Mucosa of stomach (tissue), 1 donor: ENCODE measurements around the gene SPECC1.

Experiments used
- H3K27me3 ChIP-seq: one replicate; pipeline ENCODE4 v1.7.0; 2013; ENCODE audit warnings: mild to moderate bottlenecking, low read length; ENCODE audit not compliant: control insufficient read depth, insufficient read depth
- H3K36me3 ChIP-seq: one replicate; pipeline ENCODE4 v1.7.0; 2013; ENCODE audit warnings: low read length; ENCODE audit not compliant: control insufficient read depth, insufficient read depth
- H3K4me1 ChIP-seq: one replicate; pipeline ENCODE4 v1.7.0; 2013; ENCODE audit warnings: mild to moderate bottlenecking, low read length; ENCODE audit not compliant: control insufficient read depth, insufficient read depth
- H3K4me3 ChIP-seq: one replicate; pipeline ENCODE4 v1.7.0; 2013; ENCODE audit warnings: low read length
- H3K9ac ChIP-seq: one replicate; pipeline ENCODE4 v1.7.0; 2013; ENCODE audit warnings: mild to moderate bottlenecking, low read length, moderate library complexity
- H3K9me3 ChIP-seq: one replicate; pipeline ENCODE4 v1.7.0; 2013; ENCODE audit warnings: mild to moderate bottlenecking, low read length, moderate library complexity; ENCODE audit not compliant: control insufficient read depth
- donor health status: Pancreatic carcinoma.

SPECC1 gene

GRCh38 chr17:20133517-20133916 is 124.4 kb downstream of the SPECC1 start:
- H3K36me3 ChIP-seq: no peaks in the 10 kb centered on the region
- H3K27me3 ChIP-seq: no peaks in the 10 kb centered on the region
- H3K9ac ChIP-seq: no peak overlapping the region
- H3K4me3 ChIP-seq: no peak overlapping the region
- no peaks in the 10 kb centered on the region for H3K4me1 ChIP-seq
- no peaks in the 10 kb centered on the region for H3K9me3 ChIP-seq

GRCh38 chr17:20141198-20141972 is 132.2 kb downstream of the SPECC1 start:
- Histone ChIP-seq H3K9ac (no peak overlapping the region), H3K27me3 (peaks cover 5% of the 10 kb centered on the region), H3K4me1 (no peaks in the 10 kb centered on the region), H3K9me3 (no peaks in the 10 kb centered on the region), H3K4me3 (no peak overlapping the region), H3K36me3 (no peaks in the 10 kb centered on the region)

GRCh38 chr17:20142268-20142667 is 133.1 kb downstream of the SPECC1 start:
- H3K4me1 ChIP-seq: no peaks in the 10 kb centered on the region
- H3K9me3 ChIP-seq: no peaks in the 10 kb centered on the region
- H3K4me3 ChIP-seq: no peak overlapping the region
- no peak overlapping the region for H3K9ac ChIP-seq
- H3K36me3 ChIP-seq: no peaks in the 10 kb centered on the region
- peaks cover 5% of the 10 kb centered on the region for H3K27me3 ChIP-seq

GRCh38 chr17:20143740-20144139 is 134.6 kb downstream of the SPECC1 start:
- H3K27me3 ChIP-seq: peaks cover 5% of the 10 kb centered on the region
- H3K9me3 ChIP-seq: no peaks in the 10 kb centered on the region
- H3K4me3 ChIP-seq: no peak overlapping the region
- H3K9ac ChIP-seq: no peak overlapping the region
- no peaks in the 10 kb centered on the region for H3K36me3 ChIP-seq
- no peaks in the 10 kb centered on the region for H3K4me1 ChIP-seq

GRCh38 chr17:20145567-20145966 is 136.4 kb downstream of the SPECC1 start:
- H3K27me3 ChIP-seq: peaks cover 5% of the 10 kb centered on the region
- H3K9ac ChIP-seq: no peak overlapping the region
- H3K4me1 ChIP-seq: no peaks in the 10 kb centered on the region
- no peaks in the 10 kb centered on the region for H3K36me3 ChIP-seq
- no peak overlapping the region for H3K4me3 ChIP-seq
- H3K9me3 ChIP-seq: no peaks in the 10 kb centered on the region

DNA sequence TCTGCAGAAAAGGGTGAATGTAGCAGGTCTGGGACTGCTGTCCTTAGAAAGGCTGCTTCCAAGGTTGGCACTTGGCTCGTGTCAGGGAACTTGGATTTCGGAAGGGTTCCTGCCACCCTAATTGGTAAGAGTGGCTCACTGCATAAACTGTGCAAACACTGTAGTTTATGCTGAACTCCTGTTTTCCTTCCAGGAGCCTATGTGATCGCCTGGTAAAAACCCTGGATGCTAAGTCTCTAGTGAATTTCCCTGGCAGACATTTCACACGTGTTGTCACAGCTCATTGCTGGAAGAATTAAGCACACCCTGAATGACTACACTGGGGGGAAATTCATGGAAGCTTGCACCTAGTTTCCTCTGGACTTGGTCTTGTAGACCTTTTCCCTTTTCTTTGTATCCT is 140.1 kb downstream of the SPECC1 start:
- Histone ChIP-seq H3K9ac (no peak overlapping the region), H3K36me3 (no peaks in the 10 kb centered on the region), H3K4me3 (no peak overlapping the region), H3K9me3 (no peaks in the 10 kb centered on the region), H3K4me1 (no peaks in the 10 kb centered on the region), H3K27me3 (no peaks in the 10 kb centered on the region)

DNA sequence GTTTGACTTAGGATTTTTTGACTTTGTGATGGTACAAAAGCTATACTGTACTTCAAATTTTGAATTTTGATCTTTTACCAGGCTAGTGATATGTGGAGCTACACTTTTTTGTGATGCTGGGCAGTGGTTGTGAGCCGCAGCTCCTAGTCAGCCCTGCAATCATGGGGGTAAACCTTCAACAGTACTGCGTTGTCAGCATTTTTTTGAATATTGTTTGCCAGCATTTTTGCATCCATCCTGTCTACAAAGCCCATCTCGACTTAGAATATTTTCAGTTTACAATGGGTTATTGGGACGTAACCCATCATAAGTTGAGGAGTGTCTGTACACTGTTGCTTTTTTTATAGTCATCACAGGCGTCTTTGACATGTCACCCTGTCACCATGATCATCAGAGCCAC is 142.0 kb downstream of the SPECC1 start:
- no peaks in the 10 kb centered on the region for H3K27me3 ChIP-seq
- H3K4me3 ChIP-seq: no peak overlapping the region
- no peaks in the 10 kb centered on the region for H3K9me3 ChIP-seq
- no peak overlapping the region for H3K9ac ChIP-seq
- peaks cover 4% of the 10 kb centered on the region for H3K4me1 ChIP-seq
- H3K36me3 ChIP-seq: no peaks in the 10 kb centered on the region

DNA sequence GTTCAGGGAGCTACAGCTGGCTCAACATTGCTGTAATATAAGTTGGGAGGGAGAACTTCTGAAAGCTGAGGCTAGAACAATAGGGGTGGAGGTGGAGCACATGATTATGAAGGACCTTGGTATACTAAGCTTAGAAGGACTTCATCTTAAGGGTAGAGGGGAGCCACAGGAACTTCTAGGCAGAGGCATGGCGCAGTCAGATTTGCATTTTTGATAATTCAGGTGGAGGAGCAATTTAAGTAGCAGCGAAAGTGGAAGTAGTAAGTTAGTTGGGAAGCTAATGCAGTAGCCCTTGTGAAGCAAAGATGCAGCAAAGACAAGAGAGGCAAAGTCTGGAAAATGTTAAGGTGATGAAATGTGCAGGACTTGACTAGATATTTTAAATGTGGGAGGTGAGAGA is 144.1 kb downstream of the SPECC1 start:
- peaks cover 11% of the 10 kb centered on the region for H3K4me1 ChIP-seq
- no peaks in the 10 kb centered on the region for H3K36me3 ChIP-seq
- no peaks in the 10 kb centered on the region for H3K9me3 ChIP-seq
- no peak overlapping the region for H3K4me3 ChIP-seq
- peaks cover 6% of the 10 kb centered on the region for H3K27me3 ChIP-seq
- H3K9ac ChIP-seq: no peak overlapping the region

DNA sequence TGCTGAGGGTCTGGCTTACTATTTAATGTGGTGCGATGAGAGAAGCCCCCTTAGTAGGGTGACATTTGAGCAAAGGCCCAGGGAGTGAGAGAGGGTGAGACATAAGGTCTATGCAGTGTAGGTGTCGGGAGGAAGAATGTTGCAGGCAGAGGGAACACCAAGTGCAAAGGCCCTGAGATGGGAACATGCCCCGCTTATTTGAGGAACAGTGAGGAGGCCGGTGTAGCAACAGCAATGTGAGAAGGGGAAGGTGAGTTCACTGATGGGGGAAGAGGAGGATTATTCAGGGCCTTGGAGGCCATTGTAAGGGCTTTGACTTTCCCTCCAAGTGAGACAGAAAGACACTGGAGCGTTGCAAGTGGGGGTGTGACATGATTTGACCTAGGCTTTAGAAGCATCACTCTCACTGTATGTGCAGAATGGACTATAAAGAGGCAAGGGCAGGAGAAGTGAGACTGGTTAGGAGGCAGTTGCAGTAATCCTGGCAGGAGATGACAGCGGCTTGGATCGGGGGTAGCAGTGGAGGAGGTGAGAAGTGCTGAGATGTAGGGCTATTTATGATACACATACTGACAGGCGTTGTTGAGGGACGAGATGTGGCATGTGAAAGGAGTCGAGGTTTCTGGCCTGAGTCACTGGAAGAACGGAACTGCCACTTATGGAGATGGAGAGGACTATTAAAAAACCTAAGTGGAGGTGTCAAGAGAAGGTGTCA is 145.3 kb downstream of the SPECC1 start:
- no peak overlapping the region for H3K4me3 ChIP-seq
- H3K9me3 ChIP-seq: no peaks in the 10 kb centered on the region
- H3K27me3 ChIP-seq: peaks cover 10% of the 10 kb centered on the region
- no peaks in the 10 kb centered on the region for H3K36me3 ChIP-seq
- H3K9ac ChIP-seq: no peak overlapping the region
- peaks cover 11% of the 10 kb centered on the region for H3K4me1 ChIP-seq

DNA sequence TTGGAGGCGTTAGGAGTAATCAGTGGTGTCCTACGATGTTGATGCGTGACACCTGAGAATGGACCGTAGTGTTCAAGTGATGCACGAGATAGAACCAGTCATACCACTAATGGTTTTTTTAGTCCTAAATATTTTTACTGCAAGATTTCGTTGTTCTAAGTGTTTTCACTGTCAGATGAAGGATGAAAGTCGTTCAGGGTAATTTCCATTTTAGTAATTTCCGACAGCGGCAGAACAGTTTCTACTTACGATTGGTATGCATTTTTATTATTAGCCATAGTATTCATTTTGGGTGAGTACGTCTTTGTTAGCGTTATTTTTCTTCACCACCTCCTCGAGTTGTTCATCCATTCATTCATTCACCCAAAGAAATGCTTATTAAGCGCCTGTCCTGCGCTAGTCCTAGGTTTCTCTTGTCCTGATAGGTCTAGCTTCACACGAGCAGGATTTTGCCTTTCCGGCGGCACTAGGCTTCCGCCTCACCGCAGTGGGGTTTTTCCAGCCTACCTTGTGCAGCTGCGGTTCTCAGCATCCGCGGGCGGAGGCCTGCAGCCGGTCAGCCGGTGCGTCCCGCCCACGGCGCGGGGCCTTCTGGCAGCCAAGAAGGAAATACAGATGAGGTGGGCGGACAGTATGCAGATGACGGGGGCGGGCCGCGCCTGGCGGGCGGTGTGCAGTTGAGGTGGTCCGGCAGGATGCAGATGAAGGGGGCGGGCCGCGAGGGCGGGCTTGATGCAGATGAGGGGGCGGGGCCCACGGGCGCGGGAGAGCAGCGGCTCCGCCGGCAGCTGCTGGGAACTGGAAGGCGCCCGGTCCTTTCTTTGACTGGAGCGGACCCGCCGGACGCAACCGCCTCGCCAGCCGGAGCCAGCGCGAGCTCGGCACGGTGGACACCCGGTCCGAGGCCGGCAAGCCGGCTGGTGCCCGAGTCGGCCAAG is 146.4 kb downstream of the SPECC1 start:
- Histone ChIP-seq H3K36me3 (no peaks in the 10 kb centered on the region), H3K9ac (peak overlapping the region; percentile 65), H3K9me3 (no peaks in the 10 kb centered on the region), H3K27me3 (peaks cover 10% of the 10 kb centered on the region), H3K4me3 (peak overlapping the region; percentile 55), H3K4me1 (peaks cover 11% of the 10 kb centered on the region)

GRCh38 chr17:20156196-20157000 is 147.2 kb downstream of the SPECC1 start:
- no peaks in the 10 kb centered on the region for H3K9me3 ChIP-seq
- peaks cover 10% of the 10 kb centered on the region for H3K27me3 ChIP-seq
- H3K4me1 ChIP-seq: peaks cover 11% of the 10 kb centered on the region
- H3K36me3 ChIP-seq: no peaks in the 10 kb centered on the region
- H3K4me3 ChIP-seq: peak overlapping the region; percentile 55
- H3K9ac ChIP-seq: peak overlapping the region; percentile 65
